A204.1 (cell line): Measurements from ENCODE around the gene INCA1.
A peak's percentile ranks its signal among the peaks of the same experiment; 100 is the strongest.

ENCODE experiments used
- FAIRE-seq: peaks from 2 replicates; lab custom pipeline; 2012; peaks lifted over from hg19 to GRCh38; lab: Jason Lieb, UNC

Gene INCA1

GRCh38 chr17:4947411-4948165 is 49.7 kb downstream of the INCA1 start:
- FAIRE-seq = no peak

GRCh38 chr17:4947010-4947410 is 50.3 kb downstream of the INCA1 start:
- no peak for FAIRE-seq

GRCh38 chr17:4946312-4946976 is 50.9 kb downstream of the INCA1 start:
- FAIRE-seq = no peak

- no peak for FAIRE-seq
These were observed 51.4 kb downstream of the INCA1 start for GRCh38 chr17:4945944-4946280.

- FAIRE-seq = no peak
These were observed 52.0 kb downstream of the INCA1 start for GRCh38 chr17:4945176-4945943.

- no peak for FAIRE-seq
These were observed 52.7 kb downstream of the INCA1 start for GRCh38 chr17:4944554-4945175.

- no peak for FAIRE-seq
These were observed 53.2 kb downstream of the INCA1 start for GRCh38 chr17:4944163-4944553.

GRCh38 chr17:4942760-4943508 is 54.4 kb downstream of the INCA1 start:
- FAIRE-seq = no peak

- FAIRE-seq = no peak
These were observed 56.1 kb downstream of the INCA1 start for GRCh38 chr17:4941319-4941610.

- FAIRE-seq = no peak
These were observed 56.6 kb downstream of the INCA1 start for GRCh38 chr17:4940555-4941318.

GRCh38 chr17:4939796-4940554 is 57.3 kb downstream of the INCA1 start, which contains the start of the genes RNF167 and SLC25A11:
Gene RNF167, plus strand, starts transcription at chr17:4940268. Its CDS starts 642 bp downstream, at chr17:4940910.
Gene SLC25A11, minus strand, starts transcription at chr17:4940046. Its CDS starts 136 bp downstream, at chr17:4939910.
- peak; percentile 97 for FAIRE-seq

- no peak for FAIRE-seq
These were observed 57.9 kb downstream of the INCA1 start for GRCh38 chr17:4939546-4939795.

- no peak for FAIRE-seq
These were observed 58.4 kb downstream of the INCA1 start for GRCh38 chr17:4938688-4939545.
